Heart left ventricle (tissue), 16 donors: Measurements from ENCODE around the gene LTO1. TPM values are rescaled to one million over a fixed set of nuclear protein-coding genes. Genes with fewer than 3 reads are reported as not detected.

Source experiments
- ATAC-seq, 4 donors: fragments of 200-7000 bp; cut with Tn5 transposase; one replicate each; pipeline ENCODE4 v1.9.1; 2020 to 2022; ENCODE audit warnings: moderate library complexity in 4 of 4, mild to moderate bottlenecking in 3 of 4, moderate number of reproducible peaks in 1 of 4
- DNase-seq, 5 donors: peaks; one replicate each; pipeline ENCODE4 v3.0.0-alpha.2; 2020
- H3K27ac ChIP-seq, 12 donors: fragments of 200-600 bp; sonication (generic) in 4 of 12; one replicate each; pipeline versions ENCODE4 v1.5.0 to v1.8.0; 2016 to 2022; ENCODE audit warnings: mild to moderate bottlenecking in 2 of 12
- H3K27me3 ChIP-seq, 9 donors: fragments of 200-600 bp; sonication (generic) in 2 of 9; one replicate each; pipeline versions ENCODE4 v1.5.1 to v1.8.0; 2016 to 2022; ENCODE audit warnings: mild to moderate bottlenecking in 3 of 9
- H3K36me3 ChIP-seq, 9 donors: fragments of 200-600 bp; sonication (generic) in 2 of 9; one replicate each; pipeline versions ENCODE4 v1.5.0 to v1.8.0; 2018 to 2022; ENCODE audit warnings: mild to moderate bottlenecking in 2 of 9
- H3K4me1 ChIP-seq, 12 donors: fragments of 200-600 bp; sonication (generic) in 4 of 12; one replicate each; pipeline versions ENCODE4 v1.5.0 to v1.8.0; 2016 to 2022; ENCODE audit warnings: mild to moderate bottlenecking in 3 of 12
- H3K4me3 ChIP-seq, 12 donors: fragments of 200-600 bp; sonication (generic) in 4 of 12; one replicate each; pipeline versions ENCODE4 v1.5.0 to v1.8.0; 2017 to 2022; ENCODE audit warnings: mild to moderate bottlenecking in 9 of 12, moderate library complexity in 4 of 12
- H3K9me3 ChIP-seq, 12 donors: fragments of 200-600 bp; sonication (generic) in 4 of 12; one replicate each; pipeline versions ENCODE4 v1.5.0 to v1.8.0; 2016 to 2022; ENCODE audit warnings: mild to moderate bottlenecking in 1 of 12
- POLR2A ChIP-seq, 2 donors: fragments of 450-650 bp; IDR thresholded peaks; one replicate each; pipeline ENCODE4 v1.6.1; 2017; ENCODE audit warnings: antibody characterized with exemption in 2 of 2, mild to moderate bottlenecking in 2 of 2, moderate library complexity in 2 of 2
- WGBS, 4 donors: extraction: QIAGEN DNeasy Blood & Tissue Kit in 2 of 4; methylation state at CpG; one replicate each; pipeline versions ENCODE4 v1.1.5 to v1.1.7; 2013 to 2018; 5-methylcytosine and 5-hydroxymethylcytosine counted together
- intact Hi-C, 10 donors: fragments of 100-400 bp; cut with DNase I; formaldehyde crosslinking; loops; one replicate each; pipeline versions ENCODE4 v1.11.1 to v1.14.2; 2022
- polyA plus RNA-seq, 2 donors: library from polyadenylated mRNA; stranded (reverse); fragments of 200-250 nt; gene quantifications; one replicate each; pipeline ENCODE4 v1.2.3, GENCODE V29; 2013
- total RNA-seq, 9 donors: library from RNA; depleted of rRNA in 2 of 9; stranded (reverse); fragments of >200 nt in 2 of 9; fragmentation: NEBNext Ultra II Directional in 3 of 9; extraction: Animal tissue kit (Norgen Biotek cat#: 25700) in 3 of 9; gene quantifications; one replicate each; pipeline versions ENCODE4 v1.1.0 to v1.2.4, GENCODE V29; 2016 to 2023
- TF ChIP-seq, protein P1 (sequence below), 12 donors: fragments of 200-600 bp; sonication (generic) in 4 of 12; IDR thresholded peaks; one replicate each; pipeline versions ENCODE4 v1.5.0 to v1.8.0; 2018 to 2022; ENCODE audit warnings: antibody characterized with exemption in 12 of 12, mild to moderate bottlenecking in 5 of 12
- donor health status: ischemic (EF 13 %, LVEDD 7.1; RV severe dilation, severe dysfunction).
- donor health status: healthy with polysubstance abuse.
- donor health status: DM: no; HTN: yes; CAD: no.
- donor health status: DM: no; HTN: no; CAD: no.
- donor health status: ischemic (EF 25% LVEDD 6.9; RV normal size, moderate dysfunction).
- donor health status: ischemic (EF 25% LVEDD 5.7; RV mildly dilated, moderate dysfunction).
- donor health status: healthy.
- donor health status: DM: yes; HTN: yes; CAD: no.
- donor health status: ischemic (EF 35%, LVEDD 5.7; RV mildly dilated, moderate dysfunction).
- donor health status: nonischemic (EF 11% LVEDD 7.7; RV severe dilation, severe dysfunction).
- donor health status: DM: yes; HTN: yes; CAD: no.
- donor health status: PGD.
- donor health status: ischemic (EF 29% LVEDD 5.4; RV normal size, mild dysfunction).
- donor health status: nonischemic (EF 23%, LVEDD 6.1; RV moderate dilation, normal function).

The LTO1 gene
- total and polyA plus RNA-seq, 11 donors: 4.1 to 14.4 (median 9.4) TPM

DNA sequence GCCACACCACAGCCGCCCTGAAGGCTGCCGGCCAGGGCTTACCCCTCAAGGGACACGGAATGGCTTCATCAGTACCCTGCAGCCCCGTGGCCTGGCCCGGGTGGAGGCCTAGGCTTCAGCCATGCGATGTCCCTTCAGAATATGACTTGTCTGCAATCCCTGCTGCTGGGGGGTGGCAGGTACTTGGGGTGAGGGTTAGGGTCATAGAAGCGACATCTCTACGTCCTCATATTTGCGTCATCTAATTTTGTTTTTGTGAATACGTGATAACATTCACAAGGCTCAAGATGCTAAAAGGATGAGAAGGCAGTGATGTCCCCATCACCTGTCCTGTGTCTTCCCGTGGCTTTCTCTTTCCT, 27.8 kb downstream of the LTO1 start:
- H3K27ac ChIP-seq: peak overlapping the region in 7 of 12 donors; percentile 5 to 55 (median 44)
- H3K4me1 ChIP-seq: peaks cover 6 to 78% (median 48%) of the 10 kb centered on the region in 12 donors
- ATAC-seq: no peak
- no peaks in the 10 kb centered on the region for H3K9me3 ChIP-seq
- 70 to 78% (median 75%) methylated on average over 10 to 11 of the region's 11 CpGs for WGBS, 4 donors
- H3K36me3 ChIP-seq: peaks cover 0 to 89% (median 57%) of the 10 kb centered on the region in 9 donors
- intact Hi-C loops: loop anchor here in 3 of 10 donors (10.0 kb wide), 3 partner anchors 203 to 723 kb away; no protein-coding TSS in a partner anchor
- DNase-seq: peak in 1 of 5 donors; percentile 51
- no peaks in the 10 kb centered on the region for H3K27me3 ChIP-seq
- no peak overlapping the region for H3K4me3 ChIP-seq
- no peak for TF ChIP-seq POLR2A (IDR thresholded peaks at IDR 0.05)
- TF ChIP-seq, protein P1, sequence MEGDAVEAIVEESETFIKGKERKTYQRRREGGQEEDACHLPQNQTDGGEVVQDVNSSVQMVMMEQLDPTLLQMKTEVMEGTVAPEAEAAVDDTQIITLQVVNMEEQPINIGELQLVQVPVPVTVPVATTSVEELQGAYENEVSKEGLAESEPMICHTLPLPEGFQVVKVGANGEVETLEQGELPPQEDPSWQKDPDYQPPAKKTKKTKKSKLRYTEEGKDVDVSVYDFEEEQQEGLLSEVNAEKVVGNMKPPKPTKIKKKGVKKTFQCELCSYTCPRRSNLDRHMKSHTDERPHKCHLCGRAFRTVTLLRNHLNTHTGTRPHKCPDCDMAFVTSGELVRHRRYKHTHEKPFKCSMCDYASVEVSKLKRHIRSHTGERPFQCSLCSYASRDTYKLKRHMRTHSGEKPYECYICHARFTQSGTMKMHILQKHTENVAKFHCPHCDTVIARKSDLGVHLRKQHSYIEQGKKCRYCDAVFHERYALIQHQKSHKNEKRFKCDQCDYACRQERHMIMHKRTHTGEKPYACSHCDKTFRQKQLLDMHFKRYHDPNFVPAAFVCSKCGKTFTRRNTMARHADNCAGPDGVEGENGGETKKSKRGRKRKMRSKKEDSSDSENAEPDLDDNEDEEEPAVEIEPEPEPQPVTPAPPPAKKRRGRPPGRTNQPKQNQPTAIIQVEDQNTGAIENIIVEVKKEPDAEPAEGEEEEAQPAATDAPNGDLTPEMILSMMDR (IDR thresholded peaks at IDR 0.05): no peak

DNA sequence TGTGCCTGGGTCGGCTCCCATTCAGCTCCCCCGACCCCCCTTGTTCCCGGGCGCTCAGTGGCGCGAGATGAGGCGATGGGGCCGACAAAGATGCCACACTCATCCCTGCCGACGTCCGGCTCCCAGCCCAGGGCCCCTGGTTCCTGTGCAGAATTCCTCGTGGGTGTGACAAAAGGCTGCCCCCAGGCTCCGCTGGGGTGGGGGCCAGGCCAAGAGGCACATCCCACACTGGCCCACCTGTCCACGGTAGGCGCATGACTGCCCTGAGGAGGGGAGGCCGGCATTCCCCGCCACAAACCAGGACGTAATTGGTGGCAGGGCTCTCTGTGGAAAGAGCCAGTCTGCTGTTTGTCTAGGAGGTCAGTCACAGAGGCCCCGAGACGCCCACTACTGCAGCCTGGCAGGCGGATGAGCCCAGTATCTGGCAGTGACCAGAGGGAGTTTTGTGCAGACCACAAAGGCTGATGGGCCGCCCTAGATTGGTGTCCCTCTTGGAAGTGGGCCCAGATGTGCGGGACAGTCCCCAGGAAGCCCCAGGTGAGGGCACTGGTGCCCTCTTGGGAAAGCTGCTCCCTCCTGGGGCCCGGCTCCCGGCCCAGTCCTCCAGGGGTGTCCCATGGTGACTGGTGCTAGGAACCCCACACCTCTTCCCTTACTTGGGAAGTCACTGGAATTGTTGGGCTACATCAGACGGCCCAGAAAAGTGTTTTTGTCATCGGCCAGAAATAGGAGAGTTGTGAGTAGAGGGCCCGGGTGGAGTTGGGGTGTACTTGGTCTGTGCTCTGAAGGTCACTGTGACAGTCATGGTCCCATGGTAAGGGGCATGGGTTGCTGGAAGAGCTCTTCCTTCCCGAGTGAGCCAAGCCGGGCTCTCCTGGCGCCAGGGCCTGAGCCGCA, 28.4 kb downstream of the LTO1 start:
- Histone ChIP-seq H3K27me3 (peaks cover 0 to 5% (median 0%) of the 10 kb centered on the region in 9 donors), H3K4me3 (no peak overlapping the region), H3K36me3 (peaks cover 0 to 82% (median 51%) of the 10 kb centered on the region in 9 donors), H3K9me3 (no peaks in the 10 kb centered on the region), H3K27ac (peak overlapping the region in 9 of 12 donors; percentile 5 to 55 (median 35)), H3K4me1 (peaks cover 6 to 71% (median 48%) of the 10 kb centered on the region in 12 donors)
- 63 to 69% (median 66%) methylated on average over 18 to 32 of the region's 32 CpGs for WGBS, 4 donors
- ATAC-seq: no peak
- TF ChIP-seq, protein P1 (IDR thresholded peaks at IDR 0.05): no peak
- TF ChIP-seq POLR2A (IDR thresholded peaks at IDR 0.05): no peak
- intact Hi-C loops: loop anchor here in 3 of 10 donors (10.0 kb wide), 3 partner anchors 202 to 722 kb away; no protein-coding TSS in a partner anchor
- peak in 1 of 5 donors; percentile 49 for DNase-seq

DNA sequence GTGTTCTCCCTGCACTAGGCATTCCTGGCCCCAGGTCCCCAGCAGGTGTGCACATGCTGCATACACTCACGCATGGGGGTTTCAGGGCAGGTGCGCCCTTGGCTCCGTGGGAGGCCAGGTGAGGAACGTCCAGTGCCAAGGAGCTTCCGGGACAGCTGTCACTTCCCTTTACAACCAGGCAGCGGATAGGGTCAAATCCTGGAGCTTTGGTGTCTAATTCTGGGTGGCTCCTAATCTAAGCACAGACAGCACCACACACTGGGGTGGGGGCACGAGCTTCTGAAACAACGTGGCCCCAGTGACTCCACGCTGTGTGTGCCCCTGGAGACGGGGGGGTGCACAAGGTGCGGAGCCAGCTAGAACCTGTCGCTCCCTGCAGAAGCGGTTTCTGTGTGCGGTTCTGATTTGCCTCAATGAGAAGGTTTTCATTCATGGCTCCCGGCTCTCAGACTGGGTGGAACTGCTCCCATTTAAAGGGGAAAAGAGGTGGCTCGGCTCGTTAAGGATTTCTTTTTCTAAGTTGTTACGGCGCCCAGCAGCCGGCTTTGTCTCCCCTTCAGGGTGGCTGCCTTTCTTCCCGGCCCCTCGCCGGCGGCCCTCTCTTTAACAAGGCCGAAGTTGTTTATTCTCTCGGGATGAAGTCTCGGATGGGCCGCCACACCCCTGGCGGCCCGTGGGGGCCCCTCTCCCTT, 29.2 kb downstream of the LTO1 start:
- Histone ChIP-seq H3K36me3 (peaks cover 0 to 74% (median 45%) of the 10 kb centered on the region in 9 donors), H3K9me3 (no peaks in the 10 kb centered on the region), H3K4me1 (peaks cover 6 to 70% (median 48%) of the 10 kb centered on the region in 12 donors), H3K27me3 (peaks cover 0 to 11% (median 0%) of the 10 kb centered on the region in 9 donors), H3K27ac (peak overlapping the region in 4 of 12 donors; percentile 25 to 55 (median 48)), H3K4me3 (no peak overlapping the region)
- intact Hi-C loops: loop anchor here in 4 of 10 donors (2.0 to 10.0 kb wide), 5 partner anchors 25 to 721 kb away; no protein-coding TSS in a partner anchor
- no peak for DNase-seq
- 73 to 80% (median 73%) methylated on average over 30 of the region's 30 CpGs for WGBS, 4 donors
- ATAC-seq: no peak
- TF ChIP-seq POLR2A (IDR thresholded peaks at IDR 0.05): no peak
- TF ChIP-seq, protein P1 (IDR thresholded peaks at IDR 0.05): no peak
